Spinal cord (tissue), 10 donors: Measurements from ENCODE around the gene ATP5ME. TPM values are rescaled to one million over a fixed set of nuclear protein-coding genes. Genes with fewer than 3 reads are reported as not detected.
"Not testable (repeated sequence)": the region's sequence is repeated elsewhere in the genome, so short reads cannot be mapped to it uniquely, and the experiment has no call there.

Experiments
- DNase-seq, 6 donors: peaks; one replicate each; pipeline versions ENCODE4 v3.0.0 to v3.0.0-alpha.2; 2013 to 2015; ENCODE audit warnings: low spot score in 6 of 6, low read depth in 4 of 6
- H3K27ac ChIP-seq: one replicate; pipeline ENCODE4 v1.5.1; 2013; ENCODE audit warnings: low read depth, low read length, control low read depth
- H3K27me3 ChIP-seq: one replicate; pipeline ENCODE4 v1.6.1; 2013; ENCODE audit warnings: low read length; ENCODE audit not compliant: control insufficient read depth, insufficient read depth
- H3K36me3 ChIP-seq: one replicate; pipeline ENCODE4 v1.6.1; 2013; ENCODE audit warnings: low read length; ENCODE audit not compliant: control insufficient read depth, insufficient read depth
- H3K4me1 ChIP-seq: one replicate; pipeline ENCODE4 v1.6.1; 2013; ENCODE audit warnings: low read length; ENCODE audit not compliant: control insufficient read depth, insufficient read depth
- H3K4me3 ChIP-seq: one replicate; pipeline ENCODE4 v1.5.1; 2013; ENCODE audit warnings: low read depth, low read length, control low read depth
- H3K9me3 ChIP-seq: one replicate; pipeline ENCODE4 v1.6.1; 2013; ENCODE audit warnings: low read length; ENCODE audit not compliant: control insufficient read depth, insufficient read depth
- WGBS: methylation state at CpG from one replicate; pipeline ENCODE4 v1.1.5; 2013; ENCODE audit warnings: missing lambda C conversion rate; ENCODE audit not compliant: insufficient coverage; 5-methylcytosine and 5-hydroxymethylcytosine counted together
- polyA plus RNA-seq, 2 donors: library from polyadenylated mRNA; unstranded; fragments of 120-200 nt; gene quantifications; one replicate each; pipeline ENCODE4 v1.2.1, GENCODE V29; 2013; ENCODE audit not compliant: insufficient read length in 2 of 2
- total RNA-seq, 2 donors: library from RNA; depleted of rRNA in 1 of 2; stranded (reverse); fragments of 120-200 nt in 1 of 2; fragments of >200 nt in 1 of 2; gene quantifications; one replicate each; pipeline versions ENCODE4 v1.2.3 to v1.2.4, GENCODE V29; 2013 to 2014
- donor health status: healthy.

The ATP5ME gene
- total and polyA plus RNA-seq, 4 donors: 191 to 726 (median 334) TPM

- Histone ChIP-seq H3K4me3 (no peak overlapping the region), H3K4me1 (peaks cover 34% of the 10 kb centered on the region), H3K27ac (no peak overlapping the region), H3K9me3 (no peaks in the 10 kb centered on the region), H3K36me3 (peaks cover 3% of the 10 kb centered on the region), H3K27me3 (peaks cover 23% of the 10 kb centered on the region)
- 17% methylated on average over 49 of the region's 49 CpGs for WGBS
- peak in 1 of 6 donors; percentile 50 for DNase-seq
These were observed 22.9 kb downstream of the ATP5ME start for GRCh38 chr4:650951-651883.

DNA sequence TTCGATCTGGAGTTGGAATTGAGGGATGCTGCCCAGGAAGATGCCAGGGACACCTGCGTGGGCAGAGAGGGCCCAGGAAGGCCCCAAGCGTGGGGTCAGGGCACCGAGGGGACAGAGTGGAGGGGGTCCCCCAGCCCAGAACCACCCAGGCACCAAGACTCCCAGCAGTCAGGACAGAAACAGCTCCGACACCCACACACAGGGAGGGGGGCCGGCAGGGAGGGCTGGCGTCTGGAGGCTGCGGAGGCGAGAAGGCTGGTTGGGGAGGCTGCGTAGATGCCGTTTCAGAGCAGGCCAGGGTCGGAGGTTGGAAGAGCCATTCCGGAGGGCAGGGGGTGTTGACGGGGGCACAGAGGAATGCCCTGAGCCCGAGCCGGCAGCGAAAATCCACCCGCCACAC lies 23.6 kb downstream of the ATP5ME start:
- Histone ChIP-seq H3K27me3 (peaks cover 23% of the 10 kb centered on the region), H3K4me1 (peaks cover 30% of the 10 kb centered on the region), H3K4me3 (no peak overlapping the region), H3K9me3 (no peaks in the 10 kb centered on the region), H3K27ac (no peak overlapping the region), H3K36me3 (peaks cover 3% of the 10 kb centered on the region)
- no peak for DNase-seq
- 76% methylated on average over 12 of the region's 18 CpGs for WGBS

DNA sequence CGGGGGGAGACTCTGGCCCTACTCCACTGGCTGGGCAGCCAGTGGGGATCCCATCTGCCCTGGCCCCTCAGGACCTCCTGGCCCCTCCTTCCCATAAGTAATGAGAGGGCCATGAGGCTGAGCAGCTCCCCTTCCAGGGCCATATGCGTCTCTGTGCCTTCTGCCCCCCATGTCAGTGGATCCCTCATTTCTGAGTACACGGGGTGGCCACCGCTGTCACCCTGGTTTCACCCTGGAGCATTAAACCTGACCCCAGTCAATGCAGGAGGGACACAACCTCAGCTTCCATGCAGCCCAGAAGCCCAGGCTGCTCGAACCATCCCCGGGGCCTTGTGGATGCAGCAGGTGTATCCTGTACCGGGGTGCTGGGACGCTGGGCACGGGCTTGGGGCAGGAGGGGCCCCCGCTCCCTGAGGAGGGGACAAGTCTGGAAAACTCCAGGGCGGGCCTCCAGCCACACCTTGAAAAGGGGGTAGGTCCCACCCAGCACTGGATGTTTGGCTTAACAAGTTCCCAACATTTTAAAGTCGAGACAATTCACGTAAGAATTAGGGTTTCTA lies 24.2 kb downstream of the ATP5ME start:
- Histone ChIP-seq H3K4me3 (no peak overlapping the region), H3K27me3 (peaks cover 23% of the 10 kb centered on the region), H3K9me3 (no peaks in the 10 kb centered on the region), H3K4me1 (peaks cover 29% of the 10 kb centered on the region), H3K36me3 (peaks cover 3% of the 10 kb centered on the region), H3K27ac (no peak overlapping the region)
- WGBS: 89% methylated on average over 12 of the region's 13 CpGs
- no peak for DNase-seq

- DNase-seq: no peak
- peaks cover 29% of the 10 kb centered on the region for H3K4me1 ChIP-seq
- H3K27ac ChIP-seq: no peak overlapping the region
- WGBS: 88% methylated on average over 7 of the region's 7 CpGs
- no peak overlapping the region for H3K4me3 ChIP-seq
- H3K27me3 ChIP-seq: peaks cover 23% of the 10 kb centered on the region
- H3K9me3 ChIP-seq: no peaks in the 10 kb centered on the region
- peaks cover 3% of the 10 kb centered on the region for H3K36me3 ChIP-seq
These were observed 24.8 kb downstream of the ATP5ME start for GRCh38 chr4:649293-649625.

DNA sequence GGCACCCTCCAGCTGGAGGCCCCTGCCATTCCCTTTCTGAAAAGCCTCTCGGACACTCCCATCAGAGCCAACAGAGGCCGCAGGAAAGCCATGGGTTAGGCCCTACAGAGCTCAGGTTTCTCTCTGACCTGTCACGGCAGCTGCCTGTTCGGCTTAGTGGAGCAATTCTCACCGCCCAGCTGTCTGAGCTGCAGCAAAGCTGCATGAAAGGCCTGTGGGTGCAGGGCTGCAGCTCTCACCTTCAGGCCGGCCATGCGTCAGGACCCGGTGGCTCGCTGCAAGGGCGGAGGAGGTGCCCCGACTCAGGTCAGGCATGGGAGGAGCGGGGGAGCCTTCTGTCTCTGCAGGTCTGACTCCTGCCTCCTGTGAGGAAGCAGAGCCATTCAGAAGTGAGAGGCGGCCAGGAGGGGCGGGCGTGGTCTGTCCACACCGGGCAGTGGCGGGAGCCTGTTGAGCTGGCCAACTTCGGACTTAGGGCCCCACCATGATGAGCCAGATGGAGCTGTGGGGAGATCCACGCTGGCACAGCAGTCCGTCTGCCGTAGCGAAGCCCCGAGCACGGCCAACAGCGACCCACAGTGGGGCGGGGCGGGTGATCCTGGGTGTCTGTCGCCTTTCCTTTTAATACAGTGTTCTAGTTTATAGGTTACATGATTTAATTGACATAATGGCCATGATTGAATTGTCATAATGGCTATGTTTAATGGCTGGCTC lies 25.3 kb downstream of the ATP5ME start:
- no peak for DNase-seq
- WGBS: 66% methylated on average over 27 of the region's 28 CpGs

GRCh38 chr4:647481-647880 lies 26.6 kb downstream of the ATP5ME start:
- Histone ChIP-seq H3K27ac (no peak overlapping the region), H3K36me3 (peaks cover 3% of the 10 kb centered on the region), H3K9me3 (no peaks in the 10 kb centered on the region), H3K27me3 (peaks cover 23% of the 10 kb centered on the region), H3K4me1 (peaks cover 23% of the 10 kb centered on the region), H3K4me3 (no peak overlapping the region)
- no peak for DNase-seq
- WGBS: 67% methylated on average over 9 of the region's 13 CpGs

More for the DNA sequence above, 25.3 kb downstream of the ATP5ME start:
- H3K36me3 ChIP-seq: peaks cover 3% of the 10 kb centered on the region
- H3K4me1 ChIP-seq: peaks cover 29% of the 10 kb centered on the region
- no peak overlapping the region for H3K4me3 ChIP-seq
- H3K27ac ChIP-seq: no peak overlapping the region
- H3K27me3 ChIP-seq: peaks cover 23% of the 10 kb centered on the region
- no peaks in the 10 kb centered on the region for H3K9me3 ChIP-seq

DNA sequence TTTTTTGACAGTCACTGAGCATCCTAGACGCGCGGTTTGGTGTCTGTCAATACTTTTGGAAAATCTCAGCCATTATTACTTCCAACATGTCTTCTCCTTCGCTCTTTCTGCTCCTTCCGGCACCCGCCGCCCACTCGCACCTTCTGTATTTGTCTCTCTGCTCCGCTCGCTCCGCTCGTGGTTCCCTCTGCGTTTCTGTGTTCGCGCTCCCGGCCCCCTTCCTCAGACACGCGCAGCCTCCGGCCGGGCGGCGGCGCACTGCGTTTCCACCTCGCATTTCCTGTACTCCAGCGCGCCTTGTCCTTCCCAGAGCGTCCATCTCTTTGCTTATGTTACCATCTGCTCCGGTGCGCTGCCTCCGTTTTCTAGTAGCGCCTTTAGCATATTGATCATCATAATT lies 27.6 kb downstream of the ATP5ME start:
- Histone ChIP-seq H3K27me3 (peaks cover 19% of the 10 kb centered on the region), H3K4me1 (peaks cover 15% of the 10 kb centered on the region), H3K4me3 (peak overlapping the region; percentile 18), H3K9me3 (no peaks in the 10 kb centered on the region), H3K36me3 (peaks cover 3% of the 10 kb centered on the region), H3K27ac (no peak overlapping the region)
- peak in 2 of 6 donors; percentile 58 to 62 for DNase-seq
- 50% methylated on average over 32 of the region's 32 CpGs for WGBS

- H3K4me3 ChIP-seq, H3K27me3 ChIP-seq, H3K4me1 ChIP-seq, H3K27ac ChIP-seq, H3K36me3 ChIP-seq, H3K9me3 ChIP-seq, DNase-seq: not testable (repeated sequence)
- 88% methylated on average over 4 of the region's 6 CpGs for WGBS
These were observed 31.7 kb downstream of the ATP5ME start for GRCh38 chr4:642366-642765.

GRCh38 chr4:637536-638280 lies 36.4 kb downstream of the ATP5ME start:
- peaks cover 10% of the 10 kb centered on the region for H3K4me1 ChIP-seq
- H3K36me3 ChIP-seq: peaks cover 3% of the 10 kb centered on the region
- peak overlapping the region; percentile 25 for H3K27ac ChIP-seq
- no peaks in the 10 kb centered on the region for H3K27me3 ChIP-seq
- no peak overlapping the region for H3K4me3 ChIP-seq
- 44% methylated on average over 26 of the region's 32 CpGs for WGBS
- no peaks in the 10 kb centered on the region for H3K9me3 ChIP-seq
- DNase-seq: peak in 5 of 6 donors; percentile 12 to 90 (median 37)
